A204.1 (cell line): Measurements from ENCODE around the gene C15orf62.

ENCODE experiments used
- FAIRE-seq: peaks from 2 replicates; lab custom pipeline; 2012; peaks lifted over from hg19 to GRCh38; lab: Jason Lieb, UNC

The C15orf62 gene

GRCh38 chr15:40755812-40756208 is 14.0 kb upstream of the C15orf62 start:
- FAIRE-seq: no peak

GRCh38 chr15:40756938-40757337 is 12.8 kb upstream of the C15orf62 start:
- FAIRE-seq: no peak

DNA sequence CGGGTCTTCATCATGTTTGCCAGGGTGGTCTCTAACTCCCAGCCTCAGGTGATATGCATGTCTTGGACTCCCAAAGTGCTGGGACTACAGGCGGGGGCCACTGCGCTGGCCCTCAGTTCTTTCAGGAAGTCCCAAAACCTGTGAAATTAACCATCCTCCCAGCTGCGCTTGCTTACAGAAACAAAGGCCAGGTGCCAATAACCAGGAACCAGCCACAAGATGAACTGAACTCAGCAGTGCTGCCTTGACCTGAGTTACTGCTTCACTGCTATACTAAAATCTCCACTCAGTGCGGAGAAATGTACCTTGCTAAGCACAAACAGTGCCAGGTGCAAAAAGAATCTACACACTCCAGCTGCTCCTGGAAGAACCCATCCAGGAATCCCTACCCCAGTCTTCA is 9.8 kb upstream of the C15orf62 start:
- no peak for FAIRE-seq

GRCh38 chr15:40762919-40763800 is 6.6 kb upstream of the C15orf62 start:
- FAIRE-seq: no peak

DNA sequence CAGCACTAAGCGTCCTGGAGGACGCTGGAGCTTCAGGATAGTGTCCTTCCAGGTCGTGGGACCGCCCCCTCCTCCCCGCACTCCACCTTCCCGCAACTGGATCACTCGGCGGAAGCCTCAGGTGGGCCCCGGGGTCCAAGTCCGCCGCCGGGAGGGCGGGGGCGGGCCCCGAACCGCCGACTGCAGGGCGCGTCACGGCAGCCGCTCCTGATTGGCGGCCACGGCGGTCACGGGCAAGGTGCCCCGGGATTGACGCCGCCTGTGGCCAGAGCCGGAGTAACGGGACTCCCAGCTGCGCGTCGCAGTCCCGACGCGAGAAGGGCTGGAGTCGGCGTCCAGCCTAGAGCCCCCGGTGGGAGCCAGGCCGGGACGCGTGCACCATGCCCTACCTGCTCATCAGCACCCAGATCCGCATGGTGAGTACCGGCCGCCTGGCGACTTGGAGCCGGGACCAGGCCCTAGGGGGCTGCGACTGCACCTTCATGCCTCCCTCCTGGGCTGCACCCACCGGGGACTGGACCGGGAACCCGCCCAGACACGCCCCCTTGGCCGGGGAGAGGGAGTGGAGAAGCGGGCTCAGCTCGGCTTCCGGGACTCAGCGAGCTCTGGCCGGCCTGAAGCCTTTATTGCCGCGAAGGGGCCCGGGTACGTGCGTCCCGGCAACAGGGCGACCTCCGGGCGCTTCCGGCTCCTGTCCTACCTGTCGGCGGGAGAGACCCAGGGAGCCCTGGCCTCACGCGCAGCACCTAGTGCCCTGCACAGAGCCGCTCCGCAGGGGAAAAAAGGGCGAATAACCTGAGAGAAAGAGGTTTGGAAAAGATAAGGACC is 5.8 kb upstream of the C15orf62 start, which contains the start of gene GCHFR:
Gene GCHFR, plus strand, starts transcription at position 268 of the 828 bp plus-strand sequence. Its CDS starts 113 bp downstream, at position 381.
- FAIRE-seq: no peak

GRCh38 chr15:40764629-40765103 is 5.1 kb upstream of the C15orf62 start:
- no peak for FAIRE-seq

GRCh38 chr15:40766194-40766815 is 3.5 kb upstream of the C15orf62 start:
- FAIRE-seq: no peak

- FAIRE-seq: no peak
Measured at GRCh38 chr15:40766906-40767837, 2.6 kb upstream of the C15orf62 start.

- FAIRE-seq: no peak
Measured at GRCh38 chr15:40767838-40768500, 1.8 kb upstream of the C15orf62 start.

GRCh38 chr15:40768521-40769273 is 1.1 kb upstream of the C15orf62 start:
- no peak for FAIRE-seq

DNA sequence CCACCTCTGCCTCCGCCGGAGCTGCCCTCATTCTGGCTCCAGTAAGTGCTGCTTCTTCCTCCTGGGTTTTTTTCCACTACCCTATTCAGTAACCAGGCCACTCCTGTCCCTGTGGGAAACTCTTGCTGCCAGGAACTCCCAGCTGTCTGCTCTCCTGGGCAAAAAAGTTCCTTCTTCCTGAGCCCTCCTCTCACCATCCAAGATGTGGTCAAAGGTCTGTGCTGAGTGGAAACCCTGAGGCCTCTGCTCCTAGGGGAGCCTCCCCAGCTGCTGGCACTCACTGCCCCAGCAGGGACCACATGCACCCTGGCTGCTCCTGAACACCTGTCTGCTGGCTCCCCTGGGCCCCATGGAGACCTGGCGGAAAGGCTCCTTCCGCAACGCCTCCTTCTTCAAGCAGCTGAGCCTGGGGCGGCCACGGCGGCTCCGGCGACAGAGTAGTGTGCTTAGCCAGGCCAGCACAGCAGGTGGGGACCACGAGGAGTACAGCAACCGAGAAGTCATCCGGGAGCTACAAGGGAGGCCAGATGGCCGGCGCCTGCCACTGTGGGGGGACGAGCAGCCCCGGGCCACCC is 454 bp downstream of the C15orf62 start:
- FAIRE-seq: no peak

- FAIRE-seq: no peak
Measured at GRCh38 chr15:40771242-40771641, 1.5 kb downstream of the C15orf62 start.

- no peak for FAIRE-seq
Measured at GRCh38 chr15:40772014-40772413, 2.2 kb downstream of the C15orf62 start.

GRCh38 chr15:40773496-40773895 is 3.7 kb downstream of the C15orf62 start:
- FAIRE-seq: no peak

DNA sequence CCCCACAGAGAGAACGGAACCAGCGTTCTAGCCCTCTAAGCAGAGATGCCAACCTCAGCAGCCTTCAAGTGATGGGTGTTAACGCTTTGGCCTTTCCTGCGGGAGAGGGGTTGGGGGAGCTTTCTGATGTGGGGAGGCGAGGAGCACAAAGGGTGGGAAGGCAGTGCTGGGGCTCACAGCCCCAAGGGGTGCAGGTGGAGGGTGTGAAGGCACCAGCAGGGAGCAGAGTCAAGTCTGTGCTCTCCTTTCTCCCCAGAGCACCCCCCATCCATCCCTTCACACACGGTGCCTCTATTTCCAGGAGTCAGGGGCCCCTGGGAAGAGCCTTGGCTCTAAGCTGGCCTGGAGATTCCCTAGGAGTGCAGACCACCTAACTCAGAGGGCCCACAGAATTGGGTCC is 4.1 kb downstream of the C15orf62 start:
- no peak for FAIRE-seq

GRCh38 chr15:40775007-40775406 is 5.2 kb downstream of the C15orf62 start:
- FAIRE-seq: no peak

DNA sequence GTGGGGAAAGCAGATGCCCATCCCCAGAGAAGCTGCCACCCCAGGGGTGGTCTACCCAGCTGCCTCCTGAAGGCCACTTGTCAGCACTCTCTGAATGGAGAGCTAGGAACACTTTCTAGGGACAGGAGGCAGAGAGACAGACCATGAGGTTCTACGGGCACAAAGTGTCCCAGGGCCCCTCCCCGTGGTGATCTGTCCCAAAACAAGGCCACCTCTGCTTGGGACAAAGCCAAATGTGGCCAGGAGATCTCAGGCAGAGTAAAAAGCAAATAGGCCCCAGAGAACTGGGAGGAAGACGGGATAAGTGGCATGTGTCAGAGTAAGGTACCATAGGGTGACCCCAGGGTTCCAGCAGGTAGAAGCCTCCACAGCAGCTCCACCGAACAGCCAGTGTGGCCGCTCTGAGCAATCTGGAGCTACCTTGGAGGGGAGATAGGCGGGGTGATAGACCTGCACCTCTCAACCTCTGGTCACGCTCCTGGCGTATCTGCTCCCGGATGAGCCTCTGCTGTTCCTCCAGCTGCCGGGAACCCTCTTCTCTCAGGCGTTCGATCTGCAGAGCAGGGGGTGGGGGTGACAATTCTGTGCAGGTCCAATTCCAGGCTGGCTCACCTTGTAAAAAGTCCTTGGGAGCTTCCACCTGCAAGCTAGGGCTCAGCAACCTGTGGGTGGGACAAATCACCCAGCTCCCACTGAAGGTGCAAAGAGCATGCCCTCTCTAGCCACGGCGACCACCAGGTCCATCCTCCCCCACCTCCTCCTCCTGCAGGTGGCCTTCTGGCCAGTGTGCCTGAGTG is 6.2 kb downstream of the C15orf62 start:
- no peak for FAIRE-seq

- no peak for FAIRE-seq
Measured at GRCh38 chr15:40776537-40777141, 6.9 kb downstream of the C15orf62 start.
